HG03064 (cell line): Measurements from ENCODE around the gene GLB1L2.
"Not testable (repeated sequence)": the region's sequence is repeated elsewhere in the genome, so short reads cannot be mapped to it uniquely, and the experiment has no call there.

ENCODE experiments used
- ATAC-seq: cut with Tn5 transposase; IDR thresholded peaks from one replicate; pipeline ENCODE4 v1.9.1; 2021; ENCODE audit warnings: low read depth; ENCODE audit not compliant: unreplicated experiment

GLB1L2 gene, protein sequence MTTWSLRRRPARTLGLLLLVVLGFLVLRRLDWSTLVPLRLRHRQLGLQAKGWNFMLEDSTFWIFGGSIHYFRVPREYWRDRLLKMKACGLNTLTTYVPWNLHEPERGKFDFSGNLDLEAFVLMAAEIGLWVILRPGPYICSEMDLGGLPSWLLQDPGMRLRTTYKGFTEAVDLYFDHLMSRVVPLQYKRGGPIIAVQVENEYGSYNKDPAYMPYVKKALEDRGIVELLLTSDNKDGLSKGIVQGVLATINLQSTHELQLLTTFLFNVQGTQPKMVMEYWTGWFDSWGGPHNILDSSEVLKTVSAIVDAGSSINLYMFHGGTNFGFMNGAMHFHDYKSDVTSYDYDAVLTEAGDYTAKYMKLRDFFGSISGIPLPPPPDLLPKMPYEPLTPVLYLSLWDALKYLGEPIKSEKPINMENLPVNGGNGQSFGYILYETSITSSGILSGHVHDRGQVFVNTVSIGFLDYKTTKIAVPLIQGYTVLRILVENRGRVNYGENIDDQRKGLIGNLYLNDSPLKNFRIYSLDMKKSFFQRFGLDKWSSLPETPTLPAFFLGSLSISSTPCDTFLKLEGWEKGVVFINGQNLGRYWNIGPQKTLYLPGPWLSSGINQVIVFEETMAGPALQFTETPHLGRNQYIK

DNA sequence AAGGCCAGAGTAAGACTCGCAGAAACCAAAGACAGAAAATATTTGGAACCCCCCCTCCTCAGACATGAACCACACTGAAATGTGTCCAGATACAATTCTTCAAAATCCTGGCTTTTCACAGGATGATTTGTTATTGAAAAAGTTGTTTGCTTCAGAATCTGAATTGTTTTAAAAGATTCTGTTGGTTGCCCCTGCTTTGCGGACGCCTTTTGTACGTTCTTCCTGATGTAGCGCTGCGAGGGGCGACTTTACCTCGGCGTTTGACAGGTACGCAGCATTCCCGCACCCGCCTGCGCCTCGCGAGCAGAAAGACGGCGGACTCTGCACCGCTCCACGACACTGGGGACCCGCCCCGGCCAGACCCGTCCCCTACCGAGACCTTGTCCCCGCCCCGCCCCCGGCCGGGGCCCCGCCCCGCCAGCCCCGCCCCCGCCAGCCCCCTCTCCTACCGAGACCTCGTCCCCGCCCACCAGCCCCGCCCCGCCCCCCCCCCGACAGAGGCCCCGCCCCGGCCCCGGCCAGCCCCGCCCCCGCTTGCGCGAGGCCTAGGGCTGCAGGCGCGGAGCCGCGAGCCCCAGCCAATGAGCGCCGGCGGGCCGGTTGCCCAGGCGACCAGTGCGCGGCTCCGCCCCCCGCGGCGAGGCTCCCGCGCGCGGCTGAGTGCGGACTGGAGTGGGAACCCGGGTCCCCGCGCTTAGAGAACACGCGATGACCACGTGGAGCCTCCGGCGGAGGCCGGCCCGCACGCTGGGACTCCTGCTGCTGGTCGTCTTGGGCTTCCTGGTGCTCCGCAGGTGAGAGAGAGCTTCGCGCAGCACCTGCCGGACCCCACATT, at the start of gene GLB1L2:
TSS of gene GLB1L2 (plus strand) at position 635 of the 835 bp plus-strand sequence. CDS start at position 709, 74 bp downstream.
- no peak for ATAC-seq

- no peak for ATAC-seq
Observed at GRCh38 chr11:134282121-134283045, 49.4 kb upstream of the GLB1L2 start.

DNA sequence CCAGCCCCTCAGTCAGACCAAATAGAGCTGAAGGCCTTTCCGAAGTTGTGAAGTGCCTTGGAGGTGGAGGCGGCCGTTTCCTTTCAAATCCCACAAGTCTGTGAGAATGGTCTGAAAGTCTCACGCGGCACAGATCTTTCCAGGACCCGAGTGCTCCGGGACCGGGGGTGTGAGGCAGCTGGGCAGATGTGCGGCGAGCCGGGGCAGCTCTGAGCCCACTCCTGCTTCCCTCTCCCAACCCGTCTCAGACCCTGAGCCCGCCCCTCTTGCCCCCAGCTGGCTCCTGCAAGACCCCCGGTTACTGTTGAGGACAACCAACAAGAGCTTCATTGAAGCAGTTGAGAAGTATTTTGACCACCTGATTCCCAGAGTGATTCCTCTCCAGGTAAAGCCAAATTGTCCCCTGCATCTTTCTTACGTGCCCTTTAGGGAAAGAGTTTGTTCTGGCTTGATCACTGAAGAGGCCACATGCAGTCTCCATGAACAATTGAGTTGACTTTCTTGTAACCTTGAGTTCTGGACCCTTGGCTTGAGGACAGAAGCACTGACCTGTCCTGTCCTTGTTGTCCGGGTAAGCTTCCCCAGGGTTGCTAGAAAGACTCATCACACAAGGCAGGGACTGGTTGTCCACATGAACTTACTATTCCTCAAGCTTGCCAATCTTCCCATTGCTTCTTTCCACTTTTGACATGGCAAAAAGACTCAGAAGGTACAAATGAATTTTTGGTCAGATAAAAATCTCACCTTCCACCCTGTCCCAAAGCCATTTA, 48.1 kb upstream of the GLB1L2 start:
- no peak for ATAC-seq

DNA sequence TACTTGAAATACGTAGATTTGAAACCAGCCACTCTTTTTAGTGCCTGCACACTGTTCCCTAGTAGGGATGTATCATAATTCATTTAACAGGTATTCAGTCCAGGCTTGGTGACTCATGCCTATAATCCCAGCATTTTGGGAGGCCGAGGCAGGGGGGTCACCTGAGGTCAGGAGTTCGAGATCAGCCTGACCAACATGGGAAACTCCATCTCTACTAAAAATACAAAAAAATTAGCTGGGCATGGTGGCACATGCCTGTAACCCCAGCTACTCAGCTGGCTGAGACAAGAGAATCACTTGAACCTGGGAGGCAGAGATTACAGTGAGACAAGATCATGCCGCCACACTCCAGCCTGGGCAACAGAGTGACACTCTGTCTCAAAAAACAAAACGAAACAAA, 47.4 kb upstream of the GLB1L2 start:
- ATAC-seq: not testable (repeated sequence)

GRCh38 chr11:134287561-134287960, 44.2 kb upstream of the GLB1L2 start:
- ATAC-seq: no peak

DNA sequence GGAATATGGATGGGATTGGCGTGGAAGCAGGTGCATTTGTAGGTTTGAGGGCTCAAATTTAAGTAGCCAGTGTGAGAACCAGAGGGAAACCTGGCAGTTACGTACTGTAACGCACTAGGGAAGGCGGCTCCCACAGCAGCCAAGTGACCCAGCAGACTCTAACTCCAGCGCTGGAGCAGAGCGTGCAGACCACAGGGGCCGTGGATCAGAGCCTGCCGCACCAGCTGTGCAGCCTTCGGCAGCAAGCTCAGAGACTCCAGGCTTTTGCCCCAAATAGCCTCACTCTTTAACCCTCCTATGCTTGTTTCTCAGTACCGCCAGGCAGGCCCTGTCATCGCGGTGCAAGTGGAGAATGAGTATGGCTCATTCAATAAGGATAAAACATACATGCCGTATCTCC, 43.3 kb upstream of the GLB1L2 start:
- ATAC-seq: no peak

- ATAC-seq: no peak
Observed at GRCh38 chr11:134289167-134289566, 42.6 kb upstream of the GLB1L2 start.

DNA sequence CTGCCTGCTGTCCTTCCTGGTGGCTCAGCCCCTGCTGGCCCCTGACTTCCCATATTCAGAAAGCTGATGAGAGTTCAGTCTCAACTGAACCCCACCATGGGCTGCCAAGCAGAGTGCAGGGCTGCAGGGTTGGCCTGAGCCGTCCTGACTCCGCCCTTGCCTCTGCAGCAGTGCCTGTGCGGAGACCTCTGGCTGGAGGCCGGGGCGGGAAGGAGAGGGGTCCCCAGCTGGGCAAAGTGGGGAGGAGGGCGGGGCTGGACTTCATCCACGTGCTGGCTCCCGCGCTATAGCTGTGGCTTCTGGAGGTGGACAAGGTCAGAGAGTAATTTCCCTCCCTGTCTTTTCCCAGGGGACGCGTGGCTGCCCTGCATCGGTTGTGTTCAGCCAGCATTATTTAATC, 42.0 kb upstream of the GLB1L2 start:
- ATAC-seq: no peak

- no peak for ATAC-seq
Observed at GRCh38 chr11:134290646-134291045, 41.1 kb upstream of the GLB1L2 start.

DNA sequence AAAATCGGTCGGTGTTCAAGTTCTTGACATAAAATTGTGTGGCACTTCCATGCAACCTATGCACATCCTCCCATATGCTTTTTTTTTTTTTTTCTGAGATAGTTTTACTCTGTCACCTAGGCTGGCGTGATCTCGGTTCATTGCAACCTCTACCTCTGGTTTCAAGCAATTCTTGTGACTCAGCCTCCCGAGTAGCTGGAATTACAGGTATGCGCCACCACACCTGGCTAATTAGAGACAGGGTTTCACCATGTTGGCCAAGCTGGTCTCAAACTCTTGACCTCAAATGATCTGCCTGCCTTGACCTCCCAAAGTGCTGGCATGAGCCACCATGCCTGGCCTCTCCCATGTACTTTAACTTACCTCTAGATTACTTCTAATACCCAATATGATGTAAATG, 40.6 kb upstream of the GLB1L2 start:
- no peak for ATAC-seq

DNA sequence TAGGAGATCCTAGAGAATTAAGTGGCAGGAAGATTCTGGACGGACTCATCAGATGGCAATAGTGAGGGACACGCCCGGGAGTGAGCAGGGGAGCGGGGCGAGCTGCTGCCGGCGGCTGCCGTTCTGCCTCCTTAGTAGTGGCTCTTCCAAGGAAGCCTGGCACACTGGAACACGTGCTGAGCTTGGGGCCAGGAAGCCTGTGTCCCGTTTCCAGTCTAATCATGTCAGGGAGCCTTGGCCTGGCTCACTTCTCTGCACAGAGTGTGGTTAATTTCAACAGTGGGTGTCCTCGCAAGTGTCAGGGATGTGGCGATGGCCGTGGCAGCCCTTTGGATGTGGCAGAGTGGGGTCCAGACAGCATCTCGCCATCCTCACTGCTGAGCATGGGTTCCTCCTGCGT, 39.1 kb upstream of the GLB1L2 start:
- ATAC-seq: no peak

DNA sequence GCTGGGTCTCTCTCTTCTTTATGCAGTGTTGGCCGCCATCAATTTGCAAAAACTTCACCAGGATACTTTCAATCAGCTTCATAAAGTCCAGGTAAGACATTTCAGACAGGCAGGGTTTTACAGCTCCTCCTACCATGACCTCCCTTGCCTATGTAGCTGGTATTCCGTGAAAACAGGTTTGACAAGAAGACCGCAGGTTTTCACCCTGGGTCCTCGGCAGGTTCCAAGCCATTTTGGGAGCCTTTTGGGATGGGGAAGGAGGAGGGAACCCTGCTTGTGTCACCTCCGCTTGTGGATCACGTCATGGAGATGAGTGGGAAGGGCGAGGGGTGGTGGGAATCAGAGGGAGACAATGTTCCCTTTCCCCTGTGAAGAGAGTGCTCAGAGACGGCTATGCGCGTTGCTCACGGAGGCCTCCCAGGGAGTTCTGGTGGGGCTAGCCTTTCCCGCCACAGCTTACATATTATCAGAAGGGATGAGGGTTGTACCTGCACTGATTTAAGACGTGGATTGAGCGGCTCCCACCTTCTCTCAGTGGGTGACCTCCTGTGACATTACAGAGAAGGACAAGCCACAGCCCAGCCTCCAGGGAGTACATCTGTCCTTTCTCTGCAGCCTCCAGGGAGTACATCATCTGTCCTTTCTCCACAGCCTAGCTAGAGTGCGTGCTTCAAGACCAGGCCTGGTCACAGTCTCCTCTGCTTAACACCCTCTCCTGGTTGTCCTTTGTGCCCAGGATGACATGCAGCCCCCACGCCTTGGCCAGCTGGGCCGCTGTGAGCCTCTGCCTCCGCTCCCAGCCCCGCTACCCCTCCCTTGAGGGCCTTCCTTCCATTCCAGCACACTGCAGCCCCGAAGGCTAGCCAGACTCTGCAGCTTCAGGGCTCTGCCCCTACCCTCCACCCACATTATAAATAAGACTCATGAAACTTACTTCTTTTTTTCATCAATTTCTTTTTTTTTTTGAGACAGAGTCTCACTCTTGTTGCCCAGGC, 38.4 kb upstream of the GLB1L2 start:
- no peak for ATAC-seq

DNA sequence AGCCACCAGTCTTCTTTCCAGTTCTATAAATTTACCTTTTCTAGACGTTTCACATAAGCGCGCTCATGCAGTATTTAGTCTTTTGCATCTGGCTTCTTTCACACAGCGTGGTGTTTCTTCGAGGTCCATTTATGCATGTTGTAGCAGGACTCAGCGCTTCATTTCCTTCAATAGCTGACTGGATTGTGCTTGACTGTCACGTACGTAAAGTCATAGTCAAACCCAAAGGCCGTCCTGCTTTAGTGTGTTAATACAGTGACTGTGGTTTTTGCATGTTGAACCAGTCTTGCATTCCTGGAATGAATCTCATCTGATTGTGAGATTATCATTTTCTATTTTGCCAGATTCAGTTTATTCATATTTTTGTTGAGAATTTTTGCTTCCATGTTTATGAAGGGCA, 37.1 kb upstream of the GLB1L2 start:
- no peak for ATAC-seq

DNA sequence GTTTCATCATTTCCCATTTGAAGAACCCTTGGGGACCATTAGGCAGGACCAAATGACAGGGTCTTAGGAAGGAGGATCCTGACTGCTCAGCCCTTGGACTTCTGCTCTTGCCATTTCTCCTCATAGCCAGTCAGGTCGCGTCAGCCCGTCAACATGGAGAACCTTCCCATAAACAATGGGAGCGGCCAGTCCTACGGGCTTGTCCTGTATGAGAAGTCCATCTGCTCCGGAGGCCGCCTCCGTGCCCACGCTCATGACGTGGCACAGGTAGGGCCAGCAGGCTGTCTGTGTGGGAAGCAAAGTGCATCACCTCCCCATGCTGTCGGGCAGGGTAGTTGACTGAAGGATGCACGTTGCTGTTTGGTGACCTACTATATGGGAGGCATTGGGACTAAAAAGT, 19.6 kb upstream of the GLB1L2 start:
- ATAC-seq: no peak

- ATAC-seq: no peak
Observed at GRCh38 chr11:134312807-134313206, 19.0 kb upstream of the GLB1L2 start.

DNA sequence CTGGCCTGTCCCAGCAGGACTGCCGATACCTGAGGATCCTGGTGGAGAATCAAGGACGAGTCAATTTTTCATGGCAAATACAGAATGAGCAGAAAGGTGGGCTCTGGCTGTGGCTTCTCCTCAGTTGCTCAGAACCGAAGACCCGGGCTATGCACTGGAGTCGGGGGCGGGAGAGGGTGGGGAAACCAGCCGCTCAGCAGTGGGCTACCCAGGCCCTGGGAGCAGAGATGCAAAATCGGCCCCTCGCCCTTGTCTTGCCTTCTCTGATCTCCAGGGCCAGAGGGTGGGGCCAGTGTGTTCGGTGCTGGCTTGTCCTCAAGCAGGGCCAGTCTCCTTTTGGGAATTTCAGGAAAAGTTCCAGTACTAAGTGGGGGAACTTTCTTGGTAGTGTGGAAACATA, 18.4 kb upstream of the GLB1L2 start:
- no peak for ATAC-seq

- no peak for ATAC-seq
Observed at GRCh38 chr11:134313821-134314607, 17.8 kb upstream of the GLB1L2 start.

DNA sequence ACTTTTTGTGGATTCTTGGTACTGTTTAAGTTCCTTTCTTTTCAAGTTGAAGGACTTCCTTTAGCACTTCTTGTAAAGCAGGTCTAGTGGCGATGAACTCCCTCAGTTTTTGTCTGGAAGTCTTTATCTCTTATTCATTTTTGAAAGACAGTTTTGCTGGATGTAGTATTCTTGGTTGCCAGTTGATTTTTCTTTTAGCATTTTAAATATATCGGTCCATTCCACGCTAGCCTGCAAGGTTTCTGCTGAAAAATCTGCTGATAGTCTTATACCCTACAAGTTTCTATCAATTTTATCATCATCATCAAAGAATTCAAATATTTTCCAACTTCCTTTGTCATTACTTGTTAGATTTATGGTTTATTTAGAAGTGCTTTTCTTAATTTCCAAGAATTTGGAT, 14.7 kb upstream of the GLB1L2 start:
- no peak for ATAC-seq
